IMR-90 (cell line): ENCODE data around the gene GNAO1. TPM values are rescaled to one million over a fixed set of nuclear protein-coding genes. Genes with fewer than 3 reads are reported as not detected.

Experiments
- ATAC-seq: fragments of 200-7000 bp; cut with Tn5 transposase; 2 replicates; pipeline ENCODE4 v1.9.1; 2020; ENCODE audit warnings: low read depth, mild to moderate bottlenecking, moderate library complexity
- BruUV-seq: library from RNA; stranded (reverse); fragments of 400-500 nt; replicated peaks from 2 replicates; lab custom pipeline; 2021; lab: Mats Ljungman, UMichigan
- CTCF ChIA-PET: fragments of 300-600 bp; formaldehyde crosslinking; extraction: SDS; loops from one replicate; lab custom pipeline; 2021; ENCODE audit warnings: antibody characterized with exemption; lab: Yijun Ruan, JAX
- POLR2A ChIA-PET: fragments of 300-600 bp; sonication (Branson Sonifier 250); formaldehyde crosslinking; loops from one replicate; lab custom pipeline; 2022; ENCODE audit warnings: antibody characterized with exemption; ENCODE audit not compliant: unreplicated experiment; lab: Charles Lee
- DNase-seq: peaks from one replicate; pipeline ENCODE4 v3.0.0; 2013
- H2AFZ ChIP-seq: replicated peaks from 2 replicates; pipeline ENCODE3; 2013; ENCODE audit warnings: low read length, mild to moderate bottlenecking; ENCODE audit not compliant: poor library complexity
- H2AK5ac ChIP-seq: 2 replicates; pipeline ENCODE4 v1.6.1; 2013; ENCODE audit warnings: low read depth, low read length, inconsistent platforms
- H2AK9ac ChIP-seq: replicated peaks from 2 replicates; pipeline ENCODE3; 2013; ENCODE audit warnings: mild to moderate bottlenecking, low read depth, low read length, moderate library complexity; ENCODE audit not compliant: poor library complexity
- H2BK120ac ChIP-seq: 2 replicates; pipeline ENCODE4 v1.6.1; 2013; ENCODE audit warnings: low read depth, low read length, inconsistent platforms
- H2BK15ac ChIP-seq: 3 replicates; pipeline ENCODE4 v1.6.1; 2013; ENCODE audit warnings: low read depth, low read length, inconsistent platforms
- H2BK20ac ChIP-seq: 2 replicates; pipeline ENCODE4 v1.6.1; 2013; ENCODE audit warnings: low read depth, mild to moderate bottlenecking, inconsistent platforms, low read length, moderate library complexity
- H2BK5ac ChIP-seq: 2 replicates; pipeline ENCODE4 v1.6.1; 2013; ENCODE audit warnings: mild to moderate bottlenecking, low read depth, low read length, inconsistent platforms; ENCODE audit not compliant: poor library complexity, severe bottlenecking
- H3K14ac ChIP-seq: replicated peaks from 2 replicates; pipeline ENCODE4 v1.6.1; 2013; ENCODE audit warnings: low read depth, low read length, inconsistent platforms
- H3K18ac ChIP-seq: 2 replicates; pipeline ENCODE4 v1.6.1; 2013; ENCODE audit warnings: low read depth, low read length, control low read depth
- H3K23ac ChIP-seq: 2 replicates; pipeline ENCODE4 v1.6.1; 2013; ENCODE audit warnings: low read depth, low read length, inconsistent platforms
- H3K27ac ChIP-seq: 2 replicates; pipeline ENCODE4 v1.5.1; 2013; ENCODE audit warnings: mild to moderate bottlenecking, control low read depth, low read length; ENCODE audit not compliant: insufficient read depth
- H3K27me3 ChIP-seq: 2 replicates; pipeline ENCODE4 v1.6.1; 2013; ENCODE audit warnings: low read length; ENCODE audit not compliant: control insufficient read depth, insufficient read depth
- H3K36me3 ChIP-seq: 2 replicates; pipeline ENCODE4 v1.6.1; 2013; ENCODE audit warnings: low read length, mixed read lengths; ENCODE audit not compliant: control insufficient read depth, insufficient read depth
- H3K4ac ChIP-seq: 2 replicates; pipeline ENCODE4 v1.6.1; 2013; ENCODE audit warnings: low read depth, low read length, inconsistent platforms
- H3K4me1 ChIP-seq: 2 replicates; pipeline ENCODE4 v1.6.1; 2013; ENCODE audit warnings: low read length, mixed read lengths; ENCODE audit not compliant: control insufficient read depth, insufficient read depth
- H3K4me2 ChIP-seq: 2 replicates; pipeline ENCODE4 v1.6.1; 2013; ENCODE audit warnings: low read depth, mild to moderate bottlenecking, control low read depth, low read length, moderate library complexity
- H3K4me3 ChIP-seq: 2 replicates; pipeline ENCODE4 v1.5.1; 2013; ENCODE audit warnings: low read depth, mild to moderate bottlenecking, control low read depth, low read length, moderate library complexity; ENCODE audit not compliant: insufficient read depth
- H3K56ac ChIP-seq: 2 replicates; pipeline ENCODE4 v1.6.1; 2013; ENCODE audit warnings: low read length, inconsistent platforms; ENCODE audit not compliant: insufficient read depth; ENCODE audit errors: extremely low read depth
- H3K79me1 ChIP-seq, 2 experiments: 2 replicates each; pipeline ENCODE4 v1.6.1; 2013; ENCODE audit warnings: low read length in 2 of 2, inconsistent platforms in 1 of 2, low read depth in 1 of 2
- H3K9ac ChIP-seq: 2 replicates; pipeline ENCODE4 v1.6.1; 2013; ENCODE audit warnings: low read depth, low read length, control low read depth
- H3K9me1 ChIP-seq: 2 replicates; pipeline ENCODE4 v1.6.1; 2013; ENCODE audit warnings: low read length, inconsistent platforms; ENCODE audit not compliant: insufficient read depth
- H3K9me3 ChIP-seq: 2 replicates; pipeline ENCODE4 v1.6.1; 2013; ENCODE audit warnings: low read length; ENCODE audit not compliant: control insufficient read depth, insufficient read depth
- H4K20me1 ChIP-seq: 2 replicates; pipeline ENCODE4 v1.6.1; 2013; ENCODE audit warnings: low read length, inconsistent platforms; ENCODE audit not compliant: insufficient read depth
- H4K5ac ChIP-seq: 2 replicates; pipeline ENCODE4 v1.6.1; 2013; ENCODE audit warnings: mild to moderate bottlenecking, low read depth, low read length, control low read depth
- H4K8ac ChIP-seq, 2 experiments: 2 replicates each; pipeline ENCODE4 v1.6.1; 2013; ENCODE audit warnings: low read depth in 2 of 2, low read length in 2 of 2, control low read depth in 1 of 2, inconsistent platforms in 1 of 2
- H4K91ac ChIP-seq: 2 replicates; pipeline ENCODE4 v1.6.1; 2013; ENCODE audit warnings: low read depth, low read length, inconsistent platforms; ENCODE audit not compliant: insufficient read depth
- CEBPB ChIP-seq: IDR thresholded peaks from 2 replicates; pipeline ENCODE4 v1.6.1; 2012; ENCODE audit warnings: low read depth, low read length, improper control_type of control experiment
- MAZ ChIP-seq: IDR thresholded peaks from 2 replicates; pipeline ENCODE4 v1.6.1; 2012; ENCODE audit warnings: low read depth, mild to moderate bottlenecking, low read length, improper control_type of control experiment, moderate library complexity, borderline replicate concordance
- MXI1 ChIP-seq: IDR thresholded peaks from 2 replicates; pipeline ENCODE4 v1.6.1; 2012; ENCODE audit warnings: low read depth, mild to moderate bottlenecking, low read length, moderate library complexity, borderline replicate concordance
- RAD21 ChIP-seq: IDR thresholded peaks from 2 replicates; pipeline ENCODE4 v1.6.1; 2012; ENCODE audit warnings: low read length, improper control_type of control experiment
- SMC3 ChIP-seq: fragments of 150-350 bp; IDR thresholded peaks from 2 replicates; pipeline ENCODE4 v1.6.1; 2016; ENCODE audit warnings: low read depth, mild to moderate bottlenecking, antibody characterized with exemption, low read length, moderate library complexity
- WGBS, 2 experiments: methylation state at CpG; one replicate each; pipeline versions ENCODE4 v1.1.5 to v1.1.7; 2013; ENCODE audit warnings: missing lambda C conversion rate in 2 of 2; ENCODE audit not compliant: insufficient read length in 1 of 2; ENCODE audit errors: extremely low coverage in 2 of 2; 5-methylcytosine and 5-hydroxymethylcytosine counted together
- dilution Hi-C: fragments of 300-500 bp; cut with HindIII; formaldehyde crosslinking; loops from one replicate; pipeline ENCODE4 v1.14.3; 2018; ENCODE audit warnings: low sequenced_read_pairs; ENCODE audit not compliant: unreplicated experiment
- in situ Hi-C: fragments of 300-500 bp; cut with MboI; formaldehyde crosslinking; loops from 3 replicates; pipeline ENCODE4 v1.14.3; 2019; ENCODE audit warnings: low sequenced_read_pairs, inconsistent platforms, mixed read lengths
- intact Hi-C: fragments of 100-400 bp; cut with micrococcal nuclease; formaldehyde crosslinking; loops from 2 replicates; pipeline ENCODE4 v1.10.0; 2022
- polyA plus RNA-seq, 3 experiments: library from polyadenylated mRNA; depleted of rRNA; stranded (reverse); fragments of >200 nt; gene quantifications; 2 replicates each; pipeline ENCODE4 v1.2.3, GENCODE V29; 2012; ENCODE audit warnings: low replicate concordance in 1 of 3
- total RNA-seq: library from RNA; depleted of rRNA; stranded (reverse); fragments of >200 nt; gene quantifications from 2 replicates; pipeline ENCODE4 v1.2.3, GENCODE V29; 2012

GNAO1 gene
- total and polyA plus RNA-seq, 2 of the 4 experiments (the other 2 are of a cell fraction) = under 0.01 to 0.07 TPM

- in situ Hi-C loops = no loop called here
- H3K9me1 ChIP-seq = peaks cover 2% of the 10 kb centered on the region; the same call in 1 of the 2 replicates
- H3K36me3 ChIP-seq = no peaks in the 10 kb centered on the region
- H4K5ac ChIP-seq = no peak overlapping the region
- H2BK5ac ChIP-seq = no peak overlapping the region
- H3K9ac ChIP-seq = no peak overlapping the region
- no peak overlapping the region for H2BK20ac ChIP-seq
- H3K4me3 ChIP-seq = no peak overlapping the region
- H3K56ac ChIP-seq = no peak overlapping the region
- H3K14ac ChIP-seq = no peak overlapping the region
- H4K8ac ChIP-seq = no peak overlapping the region
- peak; percentile 8 for DNase-seq
- no peak overlapping the region for H2AK5ac ChIP-seq
- H3K27ac ChIP-seq = no peak overlapping the region
- no peaks in the 10 kb centered on the region for H4K20me1 ChIP-seq
- H2AFZ ChIP-seq = no peak overlapping the region
- no peak overlapping the region for H3K23ac ChIP-seq
- intact Hi-C loops = no loop called here
- no peak overlapping the region for H3K4me2 ChIP-seq
- H2BK15ac ChIP-seq = no peak overlapping the region
- ATAC-seq = no peak
- no TSS peak for BruUV-seq
- ChIA-PET CTCF (no interaction called here), POLR2A (no interaction called here)
- no peak for TF ChIP-seq MXI1
- no peak for TF ChIP-seq MAZ
- TF ChIP-seq SMC3 = no peak
- no peak for TF ChIP-seq CEBPB
- TF ChIP-seq RAD21 = no peak
- H3K4ac ChIP-seq = no peak overlapping the region
- no peak overlapping the region for H4K91ac ChIP-seq
- 83% methylated on average over 1 of the region's 6 CpGs; no CpG with 5 or more reads in 1 of the 2 experiments for WGBS, 2 experiments
- H2BK120ac ChIP-seq = no peak overlapping the region
- no peak overlapping the region for H3K18ac ChIP-seq
- no peaks in the 10 kb centered on the region for H3K9me3 ChIP-seq
- dilution Hi-C loops = no loop called here
- H3K79me1 ChIP-seq = no peaks in the 10 kb centered on the region
- H3K4me1 ChIP-seq = 0 out of 2 replicates have a peak, but pooled peaks cover 1% of the 10 kb centered on the region
- no peak overlapping the region for H2AK9ac ChIP-seq
- H3K27me3 ChIP-seq = no peaks in the 10 kb centered on the region; the same call in 1 of the 2 replicates
Measured at GRCh38 chr16:56245197-56245596, 53.9 kb downstream of the GNAO1 start.
